Upper lobe of right lung (tissue), 1 donor: Measurements from ENCODE around the gene SLC2A2. TPM values are rescaled to one million over a fixed set of nuclear protein-coding genes. Genes with fewer than 3 reads are reported as not detected.
A peak's percentile ranks its signal among the peaks of the same experiment; 100 is the strongest.

Source experiments
- ATAC-seq: fragments of 200-7000 bp; cut with Tn5 transposase; one replicate; pipeline ENCODE4 v1.9.1; 2020; ENCODE audit warnings: mild to moderate bottlenecking, moderate library complexity
- DNase-seq: peaks from one replicate; pipeline ENCODE4 v3.0.0-alpha.2; 2020
- H3K27ac ChIP-seq: fragments of 200-600 bp; one replicate; pipeline ENCODE4 v1.8.0; 2022
- H3K27me3 ChIP-seq: fragments of 200-600 bp; one replicate; pipeline ENCODE4 v1.8.0; 2022; ENCODE audit warnings: mild to moderate bottlenecking
- H3K36me3 ChIP-seq: fragments of 200-600 bp; one replicate; pipeline ENCODE4 v1.8.0; 2022
- H3K4me1 ChIP-seq: fragments of 200-600 bp; one replicate; pipeline ENCODE4 v1.8.0; 2022
- H3K4me3 ChIP-seq: fragments of 200-600 bp; one replicate; pipeline ENCODE4 v1.8.0; 2022; ENCODE audit warnings: mild to moderate bottlenecking
- H3K9me3 ChIP-seq: fragments of 200-600 bp; one replicate; pipeline ENCODE4 v1.8.0; 2022
- CTCF ChIP-seq: fragments of 200-600 bp; IDR thresholded peaks from one replicate; pipeline ENCODE4 v1.8.0; 2022; ENCODE audit warnings: antibody characterized with exemption
- intact Hi-C: fragments of 100-400 bp; cut with DNase I; formaldehyde crosslinking; loops from one replicate; pipeline ENCODE4 v1.11.0; 2022
- total RNA-seq: library from RNA; stranded (reverse); fragmentation: NEBNext Ultra II Directional; extraction: Animal tissue kit (Norgen Biotek cat#: 25700); gene quantifications from one replicate; pipeline ENCODE4 v1.2.1, GENCODE V29; 2021
- donor health status: DM: no; HTN: yes; CAD: no; lungs with severe emphysema.

Gene SLC2A2
- total RNA-seq, 1 donor from 2014 or later = not detected

GRCh38 chr3:170956647-170957046 lies 69.9 kb downstream of the SLC2A2 start:
- Histone ChIP-seq H3K36me3 (no peaks in the 10 kb centered on the region), H3K9me3 (no peaks in the 10 kb centered on the region), H3K4me3 (no peak overlapping the region), H3K4me1 (no peaks in the 10 kb centered on the region), H3K27me3 (no peaks in the 10 kb centered on the region), H3K27ac (no peak overlapping the region)
- DNase-seq = no peak
- ATAC-seq = no peak
- TF ChIP-seq CTCF = no peak
- intact Hi-C loops = no loop called here

GRCh38 chr3:170953736-170954135 lies 72.8 kb downstream of the SLC2A2 start:
- Histone ChIP-seq H3K27ac (no peak overlapping the region), H3K4me3 (no peak overlapping the region), H3K4me1 (no peaks in the 10 kb centered on the region), H3K27me3 (no peaks in the 10 kb centered on the region), H3K9me3 (no peaks in the 10 kb centered on the region), H3K36me3 (no peaks in the 10 kb centered on the region)
- TF ChIP-seq CTCF = no peak
- DNase-seq = no peak
- no peak for ATAC-seq
- intact Hi-C loops = no loop called here

GRCh38 chr3:170953229-170953628 lies 73.3 kb downstream of the SLC2A2 start:
- Histone ChIP-seq H3K27ac (no peak overlapping the region), H3K4me1 (no peaks in the 10 kb centered on the region), H3K9me3 (no peaks in the 10 kb centered on the region), H3K27me3 (no peaks in the 10 kb centered on the region), H3K36me3 (no peaks in the 10 kb centered on the region), H3K4me3 (no peak overlapping the region)
- intact Hi-C loops = no loop called here
- no peak for TF ChIP-seq CTCF
- ATAC-seq = no peak
- no peak for DNase-seq

- no peak for TF ChIP-seq CTCF
- Histone ChIP-seq H3K9me3 (no peaks in the 10 kb centered on the region), H3K36me3 (no peaks in the 10 kb centered on the region), H3K27ac (no peak overlapping the region), H3K4me1 (no peaks in the 10 kb centered on the region), H3K4me3 (no peak overlapping the region), H3K27me3 (no peaks in the 10 kb centered on the region)
- ATAC-seq = no peak
- DNase-seq = no peak
- intact Hi-C loops = no loop called here
These were observed 77.3 kb downstream of the SLC2A2 start for GRCh38 chr3:170949211-170949610.

GRCh38 chr3:170947018-170947769 lies 79.3 kb downstream of the SLC2A2 start:
- H3K4me1 ChIP-seq = no peaks in the 10 kb centered on the region

More at GRCh38 chr3:170947018-170947769, 79.3 kb downstream of the SLC2A2 start:
- no peak for TF ChIP-seq CTCF
- H3K9me3 ChIP-seq = no peaks in the 10 kb centered on the region
- H3K27me3 ChIP-seq = no peaks in the 10 kb centered on the region
- no peaks in the 10 kb centered on the region for H3K36me3 ChIP-seq
- DNase-seq (no peak), ATAC-seq (peak; percentile 9)
- intact Hi-C loops = no loop called here
- H3K27ac ChIP-seq = no peak overlapping the region
- no peak overlapping the region for H3K4me3 ChIP-seq

Other genes starting within 250 kb of the SLC2A2 start
- 33.1 TPM for gene RPL22L1, start 156.5 kb downstream of the SLC2A2 start, total RNA-seq
- gene EIF5A2, start 118.1 kb downstream of the SLC2A2 start, total RNA-seq = 4.1 TPM